OCI-M2 (cell line): ENCODE results near the gene ADD2.

ENCODE experiments used
- DNase-seq: peaks from one replicate; lab custom pipeline; 2025; ENCODE audit not compliant: unreplicated experiment; lab: John Stamatoyannopoulos, UW

The ADD2 gene

DNA sequence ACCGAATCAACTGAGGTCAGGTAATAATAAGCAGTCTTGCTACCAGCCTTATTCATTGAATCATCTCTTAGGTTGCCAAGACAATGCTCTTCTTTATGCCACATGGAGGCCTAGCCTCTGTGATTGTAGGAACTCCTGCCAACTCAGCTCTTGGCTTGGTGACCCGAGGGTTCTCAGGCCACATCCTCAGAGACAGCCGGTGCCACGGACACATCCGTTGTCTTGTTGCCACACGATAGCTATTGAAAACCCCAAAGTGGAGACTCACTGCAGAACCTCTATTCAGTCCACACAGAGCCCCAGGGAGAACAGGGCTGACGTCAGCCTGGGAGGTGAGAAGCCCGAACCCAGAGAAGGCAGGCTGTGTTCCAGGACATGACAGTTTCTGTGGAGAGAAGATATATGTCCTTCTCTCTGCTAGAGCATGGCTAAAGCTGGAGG, 160.9 kb downstream of the ADD2 start:
- DNase-seq: no peak
